K562 (cell line): ENCODE results near the gene LMO2. TPM values are rescaled to one million over a fixed set of nuclear protein-coding genes. Genes with fewer than 3 reads are reported as not detected.

Experiments used
- ADNP ChIP-seq: fragments of 200-800 bp; sonication (Bioruptor generic); IDR thresholded peaks from 2 replicates; pipeline ENCODE4 v1.6.1; 2016; ENCODE audit warnings: missing genetic modification characterization, missing compliant biosample characterization
- ARID3A ChIP-seq: IDR thresholded peaks from 2 replicates; pipeline ENCODE4 v1.6.1; 2012; ENCODE audit warnings: low read depth, low read length, improper control_type of control experiment, borderline replicate concordance
- BRD9 ChIP-seq: fragments of 450-650 bp; IDR thresholded peaks from 2 replicates; pipeline ENCODE4 v1.6.1; 2018; ENCODE audit warnings: low read depth; ENCODE audit not compliant: partially characterized antibody
- ELF2 ChIP-seq: fragments of 250-450 bp; sonication (Bioruptor Pico); IDR thresholded peaks from 2 replicates; pipeline ENCODE4 v1.5.0; 2021; ENCODE audit warnings: mild to moderate bottlenecking
- HEY1 ChIP-seq: fragments of 250-450 bp; sonication (Bioruptor Pico); IDR thresholded peaks from 2 replicates; pipeline ENCODE4 v1.5.0; 2020; ENCODE audit warnings: mild to moderate bottlenecking, moderate library complexity, borderline replicate concordance
- MCM2 ChIP-seq: fragments of 450-650 bp; IDR thresholded peaks from 2 replicates; pipeline ENCODE4 v1.6.1; 2017; ENCODE audit warnings: low read depth, mild to moderate bottlenecking
- NFE2 ChIP-seq: IDR thresholded peaks from 2 replicates; pipeline ENCODE4 v1.6.1; 2014; ENCODE audit warnings: antibody characterized with exemption, low read depth
- NR2C2 ChIP-seq, 2 experiments: fragments of 200-800 bp in 1 of 2; sonication (Bioruptor generic) in 1 of 2; sonication (generic) in 1 of 2; formaldehyde crosslinking in 1 of 2; IDR thresholded peaks; 2 replicates each; pipeline versions ENCODE4 v1.6.1 to v1.8.0; 2016 to 2022; ENCODE audit warnings: mild to moderate bottlenecking in 1 of 2, missing compliant biosample characterization in 1 of 2, missing genetic modification characterization in 1 of 2, missing genetic modification reagents in 1 of 2
- PTTG1 ChIP-seq: fragments of 450-650 bp; IDR thresholded peaks from 2 replicates; pipeline ENCODE4 v1.6.1; 2016; ENCODE audit warnings: low read depth, mild to moderate bottlenecking, missing genetic modification characterization, missing compliant biosample characterization
- RREB1 ChIP-seq: fragments of 250-450 bp; sonication (Bioruptor Pico); IDR thresholded peaks from 2 replicates; pipeline ENCODE4 v1.4.0; 2020
- SMARCA4 ChIP-seq: fragments of 450-650 bp; IDR thresholded peaks from 2 replicates; pipeline ENCODE4 v1.6.1; 2016
- TRIM24 ChIP-seq, 2 experiments: fragments of 450-650 bp; IDR thresholded peaks; 2 replicates each; pipeline ENCODE4 v1.6.1; 2016
- ZNF696 ChIP-seq: fragments of 250-450 bp; sonication (Bioruptor Pico); conservative IDR thresholded peaks from 2 replicates; pipeline ENCODE4 v1.4.0; 2020; ENCODE audit warnings: mild to moderate bottlenecking, moderate library complexity
- polyA plus RNA-seq, 8 experiments: library from polyadenylated mRNA; depleted of rRNA in 4 of 8; stranded (reverse) in 5 of 8; unstranded in 3 of 8; fragments of >200 nt; fragmentation: Nextera tagmentation in 2 of 8; fragmentation: Illumina TruSeq in 1 of 8; extraction: Ambion mirVana in 2 of 8; extraction: Trizol in 1 of 8; gene quantifications; 2 replicates each; pipeline versions ENCODE4 v1.2.1 to v1.2.3, GENCODE V29; 2011 to 2014; ENCODE audit warnings: inconsistent platforms in 1 of 8, missing spikeins in 1 of 8
- total RNA-seq, 7 experiments: library from RNA; depleted of rRNA in 6 of 7; stranded (reverse); fragments of >200 nt in 6 of 7; fragmentation: Illumina TruSeq in 2 of 7; extraction: Trizol in 2 of 7; gene quantifications; 2 replicates each; pipeline versions ENCODE4 v1.2.1 to v1.2.3, GENCODE V29; 2011 to 2021; ENCODE audit warnings: low replicate concordance in 1 of 7
- TF ChIP-seq, protein P1 (sequence below): fragments of 450-650 bp; IDR thresholded peaks from 2 replicates; pipeline ENCODE4 v1.6.1; 2014; ENCODE audit warnings: low read depth, mild to moderate bottlenecking, moderate library complexity, borderline replicate concordance
- TF ChIP-seq, protein P2 (sequence below): sonication (generic); formaldehyde crosslinking; IDR thresholded peaks from 2 replicates; pipeline ENCODE4 v1.8.1; 2023; ENCODE audit warnings: mild to moderate bottlenecking, missing genetic modification reagents

The LMO2 gene
- total and polyA plus RNA-seq, 9 of the 15 experiments (the other 6 are each of a cell fraction or from before 2014, with no cell fraction given), result 6.9 to 126 (median 91.5) TPM

DNA sequence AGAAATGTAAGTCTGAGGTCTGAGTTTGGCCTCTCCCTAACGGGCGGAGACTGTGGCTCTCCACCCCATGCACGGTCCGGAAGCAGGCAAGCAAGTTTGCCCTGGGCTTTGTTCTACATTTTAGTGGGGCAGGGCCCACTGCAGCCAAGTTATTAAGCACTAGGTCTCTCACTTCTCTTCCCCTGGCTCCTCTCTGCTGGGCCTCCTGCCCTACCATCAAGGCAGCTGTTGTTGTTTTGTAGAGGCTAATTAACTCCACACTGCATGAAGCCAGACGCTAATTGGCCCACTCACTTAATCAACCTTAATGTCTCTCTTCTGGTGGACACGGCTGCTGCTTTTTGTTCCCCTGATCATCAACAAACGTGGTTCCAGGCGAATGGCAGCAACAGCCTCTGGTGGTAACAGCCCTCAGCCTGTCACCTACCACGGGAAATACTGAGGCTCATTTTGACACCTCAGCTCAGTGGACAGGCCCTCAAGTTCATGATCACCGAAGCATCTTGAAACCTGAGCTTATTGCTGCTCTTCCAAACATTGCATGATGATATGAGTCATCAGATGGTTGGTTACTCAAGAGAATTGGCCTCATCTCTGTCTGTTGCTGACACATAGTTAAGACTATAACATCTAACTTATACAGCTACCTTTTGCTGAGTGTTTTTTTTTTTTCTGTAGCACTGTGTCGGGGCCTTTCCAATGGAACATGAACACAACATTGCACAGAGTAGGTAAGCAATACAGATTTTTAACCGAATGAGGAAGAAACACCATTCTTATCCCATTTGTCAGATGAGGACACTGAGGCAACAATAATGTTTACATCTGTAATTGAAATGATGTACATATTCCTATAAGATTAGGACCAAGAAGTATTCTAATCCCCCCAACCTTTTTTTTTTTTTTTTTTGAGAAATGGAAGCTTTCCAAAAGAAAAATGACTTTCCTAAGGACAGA lies 20.8 kb upstream of the LMO2 start (continued):
- TF ChIP-seq RREB1 (CRISPR knock-in tag) (no peak), ELF2 (CRISPR knock-in tag) (no peak), NFE2 (peak; percentile 54), ZNF696 (CRISPR knock-in tag) (no peak), BRD9 (peak; percentile 63), PTTG1 (tag) (no peak), NR2C2 (CRISPR knock-in tag; IDR thresholded peaks at IDR 0.05) (no peak), NR2C2 (tag; IDR thresholded peaks at IDR 0.05) (peak; percentile 72; the same call in 1 of the 2 replicates), MCM2 (0 out of 2 replicates have a peak, but pooled peaks have one; percentile 39), ADNP (tag) (peak; percentile 82), ARID3A (peak; percentile 89; the same call in 1 of the 2 replicates), SMARCA4 (peak; percentile 92), TRIM24 (IDR thresholded peaks at IDR 0.05) (peak; percentile 85 to 86), HEY1 (CRISPR knock-in tag) (no peak)
- TF ChIP-seq, protein P1, sequence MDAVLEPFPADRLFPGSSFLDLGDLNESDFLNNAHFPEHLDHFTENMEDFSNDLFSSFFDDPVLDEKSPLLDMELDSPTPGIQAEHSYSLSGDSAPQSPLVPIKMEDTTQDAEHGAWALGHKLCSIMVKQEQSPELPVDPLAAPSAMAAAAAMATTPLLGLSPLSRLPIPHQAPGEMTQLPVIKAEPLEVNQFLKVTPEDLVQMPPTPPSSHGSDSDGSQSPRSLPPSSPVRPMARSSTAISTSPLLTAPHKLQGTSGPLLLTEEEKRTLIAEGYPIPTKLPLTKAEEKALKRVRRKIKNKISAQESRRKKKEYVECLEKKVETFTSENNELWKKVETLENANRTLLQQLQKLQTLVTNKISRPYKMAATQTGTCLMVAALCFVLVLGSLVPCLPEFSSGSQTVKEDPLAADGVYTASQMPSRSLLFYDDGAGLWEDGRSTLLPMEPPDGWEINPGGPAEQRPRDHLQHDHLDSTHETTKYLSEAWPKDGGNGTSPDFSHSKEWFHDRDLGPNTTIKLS, result no peak; the same call in none of the 2 replicates
- TF ChIP-seq, protein P2, sequence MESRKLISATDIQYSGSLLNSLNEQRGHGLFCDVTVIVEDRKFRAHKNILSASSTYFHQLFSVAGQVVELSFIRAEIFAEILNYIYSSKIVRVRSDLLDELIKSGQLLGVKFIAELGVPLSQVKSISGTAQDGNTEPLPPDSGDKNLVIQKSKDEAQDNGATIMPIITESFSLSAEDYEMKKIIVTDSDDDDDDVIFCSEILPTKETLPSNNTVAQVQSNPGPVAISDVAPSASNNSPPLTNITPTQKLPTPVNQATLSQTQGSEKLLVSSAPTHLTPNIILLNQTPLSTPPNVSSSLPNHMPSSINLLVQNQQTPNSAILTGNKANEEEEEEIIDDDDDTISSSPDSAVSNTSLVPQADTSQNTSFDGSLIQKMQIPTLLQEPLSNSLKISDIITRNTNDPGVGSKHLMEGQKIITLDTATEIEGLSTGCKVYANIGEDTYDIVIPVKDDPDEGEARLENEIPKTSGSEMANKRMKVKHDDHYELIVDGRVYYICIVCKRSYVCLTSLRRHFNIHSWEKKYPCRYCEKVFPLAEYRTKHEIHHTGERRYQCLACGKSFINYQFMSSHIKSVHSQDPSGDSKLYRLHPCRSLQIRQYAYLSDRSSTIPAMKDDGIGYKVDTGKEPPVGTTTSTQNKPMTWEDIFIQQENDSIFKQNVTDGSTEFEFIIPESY (CRISPR knock-in tag), result peak; percentile 25; the same call in 1 of the 2 replicates
